SU-DHL-6 (cell line): ENCODE results near the gene WASF3.

Experiments
- H2AFZ ChIP-seq: fragments of 200-600 bp; sonication (generic); 2 replicates; pipeline ENCODE4 v1.6.1; 2014; ENCODE audit warnings: low read depth, mild to moderate bottlenecking, moderate library complexity, mixed read lengths, antibody characterized with exemption, low read length; ENCODE audit not compliant: severe bottlenecking
- H3F3A ChIP-seq: fragments of 200-600 bp; shearing (Covaris generic); 2 replicates; pipeline ENCODE4 v1.6.0; 2016; ENCODE audit warnings: antibody characterized with exemption, mild to moderate bottlenecking; ENCODE audit not compliant: insufficient read depth
- H3K27ac ChIP-seq: fragments of 200-600 bp; sonication (generic); 2 replicates; pipeline ENCODE4 v1.5.1; 2016; ENCODE audit warnings: low read depth, mild to moderate bottlenecking, low read length, moderate library complexity, mixed read lengths
- H3K27me3 ChIP-seq: fragments of 200-600 bp; sonication (generic), shearing (Covaris generic); 2 replicates; pipeline ENCODE4 v1.6.0; 2014; ENCODE audit warnings: mild to moderate bottlenecking, low read length
- H3K36me3 ChIP-seq: fragments of 200-600 bp; sonication (generic); 2 replicates; pipeline ENCODE4 v1.6.1; 2014; ENCODE audit warnings: mild to moderate bottlenecking, low read length, mixed read lengths
- H3K4me2 ChIP-seq: fragments of 300-600, 200-600 bp; shearing (Covaris generic), sonication (generic); 2 replicates; pipeline ENCODE4 v1.6.0; 2014; ENCODE audit warnings: low read length, low read depth, mild to moderate bottlenecking; ENCODE audit not compliant: poor library complexity, severe bottlenecking
- H3K4me3 ChIP-seq: fragments of 200-600 bp; sonication (generic); 2 replicates; pipeline ENCODE4 v1.5.1; 2014; ENCODE audit warnings: antibody characterized with exemption, low read length, mild to moderate bottlenecking, mixed read lengths; ENCODE audit not compliant: insufficient read depth, poor library complexity, severe bottlenecking
- H3K79me2 ChIP-seq: fragments of 200-600 bp; sonication (generic); 2 replicates; pipeline ENCODE4 v1.6.1; 2014; ENCODE audit warnings: mild to moderate bottlenecking, low read length, moderate library complexity; ENCODE audit not compliant: insufficient read depth
- H3K9ac ChIP-seq: fragments of 200-600 bp; sonication (generic); 2 replicates; pipeline ENCODE4 v1.7.0; 2014; ENCODE audit warnings: mild to moderate bottlenecking, low read length
- H3K9me2 ChIP-seq: fragments of 200-600 bp; sonication (generic); replicated peaks from 2 replicates; pipeline ENCODE4 v1.6.1; 2014; ENCODE audit warnings: low read length; ENCODE audit not compliant: insufficient read depth
- H3K9me3 ChIP-seq: fragments of 200-600 bp; sonication (generic); 2 replicates; pipeline ENCODE4 v1.6.1; 2014; ENCODE audit warnings: low read length, mixed read lengths; ENCODE audit not compliant: insufficient read depth
- H4K20me1 ChIP-seq: fragments of 200-600 bp; sonication (generic); 2 replicates; pipeline ENCODE4 v1.6.1; 2014; ENCODE audit warnings: low read depth, mild to moderate bottlenecking, antibody characterized with exemption, low read length, moderate library complexity, mixed read lengths
- CTCF ChIP-seq: fragments of 200-600 bp; sonication (generic); IDR thresholded peaks from one replicate; pipeline ENCODE4 v1.5.1; 2017; ENCODE audit warnings: antibody characterized with exemption, mild to moderate bottlenecking, low read length, moderate library complexity; ENCODE audit not compliant: insufficient read depth, poor library complexity, severe bottlenecking
- EZH2phosphoT487 ChIP-seq: fragments of 200-600 bp; sonication (generic), shearing (Covaris generic); conservative IDR thresholded peaks from 2 replicates; pipeline ENCODE4 v1.6.1; 2018; ENCODE audit warnings: mild to moderate bottlenecking, antibody characterized with exemption, low read length, moderate library complexity, mixed read lengths

The WASF3 gene

GRCh38 chr13:26596458-26596857 lies 39.0 kb downstream of the WASF3 start:
- Histone ChIP-seq H3K9me3 (no peaks in the 10 kb centered on the region), H3F3A (no peaks in the 10 kb centered on the region), H3K36me3 (no peaks in the 10 kb centered on the region), H3K27ac (no peak overlapping the region), H3K27me3 (no peaks in the 10 kb centered on the region), H2AFZ (no peak overlapping the region), H3K79me2 (no peaks in the 10 kb centered on the region), H3K9me2 (no peaks in the 10 kb centered on the region), H3K9ac (no peak overlapping the region), H3K4me3 (no peak overlapping the region), H4K20me1 (no peaks in the 10 kb centered on the region), H3K4me2 (no peak overlapping the region)
- TF ChIP-seq EZH2phosphoT487 (no peak), CTCF (no peak)

GRCh38 chr13:26599403-26599802 lies 41.9 kb downstream of the WASF3 start:
- H3K27ac ChIP-seq: no peak overlapping the region
- no peaks in the 10 kb centered on the region for H3F3A ChIP-seq
- no peaks in the 10 kb centered on the region for H3K36me3 ChIP-seq
- no peaks in the 10 kb centered on the region for H3K79me2 ChIP-seq
- TF ChIP-seq EZH2phosphoT487 (no peak), CTCF (no peak)
- no peak overlapping the region for H3K4me3 ChIP-seq
- H3K9me2 ChIP-seq: no peaks in the 10 kb centered on the region
- H3K9me3 ChIP-seq: no peaks in the 10 kb centered on the region
- H3K27me3 ChIP-seq: no peaks in the 10 kb centered on the region
- H3K4me2 ChIP-seq: no peak overlapping the region
- H4K20me1 ChIP-seq: no peaks in the 10 kb centered on the region
- no peak overlapping the region for H3K9ac ChIP-seq
- no peak overlapping the region for H2AFZ ChIP-seq

- no peaks in the 10 kb centered on the region for H3K79me2 ChIP-seq
- H3K4me3 ChIP-seq: no peak overlapping the region
- H3K4me2 ChIP-seq: no peak overlapping the region
- no peak overlapping the region for H3K27ac ChIP-seq
- H3K9ac ChIP-seq: no peak overlapping the region
- no peaks in the 10 kb centered on the region for H4K20me1 ChIP-seq
- H3F3A ChIP-seq: no peaks in the 10 kb centered on the region
- H3K9me2 ChIP-seq: no peaks in the 10 kb centered on the region
- no peaks in the 10 kb centered on the region for H3K9me3 ChIP-seq
- TF ChIP-seq CTCF: no peak
- TF ChIP-seq EZH2phosphoT487: no peak
- no peak overlapping the region for H2AFZ ChIP-seq
- no peaks in the 10 kb centered on the region for H3K27me3 ChIP-seq
- no peaks in the 10 kb centered on the region for H3K36me3 ChIP-seq
These were observed 42.4 kb downstream of the WASF3 start for GRCh38 chr13:26599860-26600259.

- TF ChIP-seq CTCF (no peak), EZH2phosphoT487 (no peak)
- H3F3A ChIP-seq: no peaks in the 10 kb centered on the region
- no peaks in the 10 kb centered on the region for H4K20me1 ChIP-seq
- H3K27ac ChIP-seq: no peak overlapping the region
- no peak overlapping the region for H3K4me3 ChIP-seq
- no peaks in the 10 kb centered on the region for H3K79me2 ChIP-seq
- no peaks in the 10 kb centered on the region for H3K36me3 ChIP-seq
- H3K4me2 ChIP-seq: no peak overlapping the region
- no peak overlapping the region for H2AFZ ChIP-seq
- no peaks in the 10 kb centered on the region for H3K9me3 ChIP-seq
- H3K9me2 ChIP-seq: no peaks in the 10 kb centered on the region
- no peaks in the 10 kb centered on the region for H3K27me3 ChIP-seq
- H3K9ac ChIP-seq: no peak overlapping the region
These were observed 42.9 kb downstream of the WASF3 start for GRCh38 chr13:26600343-26600742.
